GM19238 (cell line): Measurements from ENCODE around the gene GPATCH2L.

Experiments
- DNase-seq: peaks from one replicate; pipeline ENCODE4 v3.0.0; 2011; ENCODE audit warnings: low spot score; ENCODE audit not compliant: insufficient read length

Gene GPATCH2L

GRCh38 chr14:76256545-76256944, 104.8 kb downstream of the GPATCH2L start:
- DNase-seq: no peak

GRCh38 chr14:76257111-76257803, 105.5 kb downstream of the GPATCH2L start:
- DNase-seq: no peak

- DNase-seq: no peak
These were observed 106.2 kb downstream of the GPATCH2L start for GRCh38 chr14:76257842-76258397.

- DNase-seq: no peak
These were observed 107.5 kb downstream of the GPATCH2L start for GRCh38 chr14:76259029-76259735.

- no peak for DNase-seq
These were observed 109.0 kb downstream of the GPATCH2L start for GRCh38 chr14:76260749-76261148.

- DNase-seq: no peak
These were observed 109.7 kb downstream of the GPATCH2L start for GRCh38 chr14:76261371-76261811.

- no peak for DNase-seq
These were observed 110.9 kb downstream of the GPATCH2L start for GRCh38 chr14:76262641-76263040.
